ENCODE data around the gene FRMD4B. TPM values are rescaled to one million over a fixed set of nuclear protein-coding genes. Genes with fewer than 3 reads are reported as not detected.

Gene FRMD4B
- total RNA-seq, 1 experiment from 2014 or later: 0.90 TPM

DNA sequence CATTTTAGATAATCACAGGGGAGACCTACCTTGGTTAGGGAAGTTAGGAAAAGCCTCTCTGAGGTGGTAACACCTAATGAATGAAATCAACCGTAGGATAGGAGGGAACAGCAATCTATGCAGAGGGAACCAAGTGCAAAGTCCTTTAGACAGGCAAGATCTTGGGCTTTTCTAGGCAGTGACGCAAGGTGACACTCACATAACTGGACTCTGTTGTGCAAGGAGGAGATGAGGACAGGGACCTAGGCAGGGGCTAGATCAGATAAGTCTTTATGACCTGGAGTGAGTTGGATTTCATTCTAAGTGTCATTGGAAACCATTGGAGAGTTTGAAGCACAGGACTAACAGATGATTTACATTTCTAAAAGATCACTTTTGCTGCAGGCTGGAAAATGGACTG lies 258.9 kb downstream of the FRMD4B start:
- BruUV-seq (replicated peaks): no TSS peak
- Histone ChIP-seq H3K4me3 (ENCODE audit: low read depth in 2 of 2, low read length in 2 of 2) (no peak overlapping the region), H3K9me3 (ENCODE audit: control insufficient read depth, insufficient read depth, low read depth, low read length) (no peaks in the 10 kb centered on the region), H3K27me3 (ENCODE audit: control insufficient read depth, insufficient read depth, low read length) (no peaks in the 10 kb centered on the region), H3K27ac (ENCODE audit: low read length) (no peak overlapping the region), H3K36me3 (ENCODE audit: control insufficient read depth, insufficient read depth, low read length) (no peaks in the 10 kb centered on the region), H3K4me1 (ENCODE audit: control insufficient read depth, insufficient read depth, low read length) (no peaks in the 10 kb centered on the region)
- ChIA-PET POLR2A (no interaction called here), CTCF (no interaction called here)
- ATAC-seq (no peak), DNase-seq (ENCODE audit: low read depth, low spot score) (no peak)
- intact Hi-C loops (cut with micrococcal nuclease; ENCODE audit: unreplicated experiment) (loop anchor here (10.0 kb wide), 2 partner anchors 298 to 818 kb away; no protein-coding TSS in a partner anchor), in situ Hi-C loops (cut with HindIII; ENCODE audit: low pct_unique_long_range_greater_than_20kb, low sequenced_read_pairs) (no loop called here)
- TF ChIP-seq SIN3A (IDR thresholded peaks at IDR 0.05; ENCODE audit: borderline replicate concordance, insufficient read depth, low read depth, low read length): no peak
- TF ChIP-seq, protein P1, sequence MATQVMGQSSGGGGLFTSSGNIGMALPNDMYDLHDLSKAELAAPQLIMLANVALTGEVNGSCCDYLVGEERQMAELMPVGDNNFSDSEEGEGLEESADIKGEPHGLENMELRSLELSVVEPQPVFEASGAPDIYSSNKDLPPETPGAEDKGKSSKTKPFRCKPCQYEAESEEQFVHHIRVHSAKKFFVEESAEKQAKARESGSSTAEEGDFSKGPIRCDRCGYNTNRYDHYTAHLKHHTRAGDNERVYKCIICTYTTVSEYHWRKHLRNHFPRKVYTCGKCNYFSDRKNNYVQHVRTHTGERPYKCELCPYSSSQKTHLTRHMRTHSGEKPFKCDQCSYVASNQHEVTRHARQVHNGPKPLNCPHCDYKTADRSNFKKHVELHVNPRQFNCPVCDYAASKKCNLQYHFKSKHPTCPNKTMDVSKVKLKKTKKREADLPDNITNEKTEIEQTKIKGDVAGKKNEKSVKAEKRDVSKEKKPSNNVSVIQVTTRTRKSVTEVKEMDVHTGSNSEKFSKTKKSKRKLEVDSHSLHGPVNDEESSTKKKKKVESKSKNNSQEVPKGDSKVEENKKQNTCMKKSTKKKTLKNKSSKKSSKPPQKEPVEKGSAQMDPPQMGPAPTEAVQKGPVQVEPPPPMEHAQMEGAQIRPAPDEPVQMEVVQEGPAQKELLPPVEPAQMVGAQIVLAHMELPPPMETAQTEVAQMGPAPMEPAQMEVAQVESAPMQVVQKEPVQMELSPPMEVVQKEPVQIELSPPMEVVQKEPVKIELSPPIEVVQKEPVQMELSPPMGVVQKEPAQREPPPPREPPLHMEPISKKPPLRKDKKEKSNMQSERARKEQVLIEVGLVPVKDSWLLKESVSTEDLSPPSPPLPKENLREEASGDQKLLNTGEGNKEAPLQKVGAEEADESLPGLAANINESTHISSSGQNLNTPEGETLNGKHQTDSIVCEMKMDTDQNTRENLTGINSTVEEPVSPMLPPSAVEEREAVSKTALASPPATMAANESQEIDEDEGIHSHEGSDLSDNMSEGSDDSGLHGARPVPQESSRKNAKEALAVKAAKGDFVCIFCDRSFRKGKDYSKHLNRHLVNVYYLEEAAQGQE (IDR thresholded peaks at IDR 0.05; ENCODE audit: insufficient read depth in 1 of 2, low read depth in 2 of 2, low read length in 1 of 2): no peak

DNA sequence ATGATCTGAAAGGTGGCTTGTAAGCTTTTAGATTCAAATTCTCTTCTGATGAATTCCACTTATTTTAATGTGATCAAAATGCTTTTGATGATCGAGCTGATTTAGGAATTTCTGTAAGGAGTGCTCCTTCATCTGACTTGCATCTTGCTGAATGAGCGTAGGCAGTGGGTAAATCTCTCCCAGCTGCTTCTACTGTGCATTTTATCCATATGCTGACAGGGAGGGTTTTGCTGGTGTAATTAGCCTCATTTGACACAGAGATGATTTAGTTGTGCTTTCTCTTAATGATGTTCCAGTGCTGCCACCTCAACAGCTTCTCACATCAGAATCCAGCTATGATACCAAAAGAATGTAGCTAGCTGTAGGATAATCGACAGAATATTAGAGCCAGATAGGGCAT lies 259.7 kb downstream of the FRMD4B start:
- intact Hi-C loops (cut with micrococcal nuclease; ENCODE audit: unreplicated experiment): loop anchor here (10.0 kb wide), 2 partner anchors 299 to 819 kb away; no protein-coding TSS in a partner anchor
- in situ Hi-C loops (cut with HindIII; ENCODE audit: low pct_unique_long_range_greater_than_20kb, low sequenced_read_pairs): no loop called here
- ChIA-PET CTCF (no interaction called here), POLR2A (no interaction called here)
- ATAC-seq (no peak), DNase-seq (ENCODE audit: low read depth, low spot score) (no peak)
- TF ChIP-seq, protein P1 (IDR thresholded peaks at IDR 0.05; ENCODE audit: insufficient read depth in 1 of 2, low read depth in 2 of 2, low read length in 1 of 2): no peak
- TF ChIP-seq, protein P2, sequence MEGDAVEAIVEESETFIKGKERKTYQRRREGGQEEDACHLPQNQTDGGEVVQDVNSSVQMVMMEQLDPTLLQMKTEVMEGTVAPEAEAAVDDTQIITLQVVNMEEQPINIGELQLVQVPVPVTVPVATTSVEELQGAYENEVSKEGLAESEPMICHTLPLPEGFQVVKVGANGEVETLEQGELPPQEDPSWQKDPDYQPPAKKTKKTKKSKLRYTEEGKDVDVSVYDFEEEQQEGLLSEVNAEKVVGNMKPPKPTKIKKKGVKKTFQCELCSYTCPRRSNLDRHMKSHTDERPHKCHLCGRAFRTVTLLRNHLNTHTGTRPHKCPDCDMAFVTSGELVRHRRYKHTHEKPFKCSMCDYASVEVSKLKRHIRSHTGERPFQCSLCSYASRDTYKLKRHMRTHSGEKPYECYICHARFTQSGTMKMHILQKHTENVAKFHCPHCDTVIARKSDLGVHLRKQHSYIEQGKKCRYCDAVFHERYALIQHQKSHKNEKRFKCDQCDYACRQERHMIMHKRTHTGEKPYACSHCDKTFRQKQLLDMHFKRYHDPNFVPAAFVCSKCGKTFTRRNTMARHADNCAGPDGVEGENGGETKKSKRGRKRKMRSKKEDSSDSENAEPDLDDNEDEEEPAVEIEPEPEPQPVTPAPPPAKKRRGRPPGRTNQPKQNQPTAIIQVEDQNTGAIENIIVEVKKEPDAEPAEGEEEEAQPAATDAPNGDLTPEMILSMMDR (IDR thresholded peaks at IDR 0.05): no peak
- no peak for TF ChIP-seq TCF7L2 (IDR thresholded peaks at IDR 0.05; ENCODE audit: low read depth, low read length)
- TF ChIP-seq SIN3A (IDR thresholded peaks at IDR 0.05; ENCODE audit: borderline replicate concordance, insufficient read depth, low read depth, low read length): no peak
- no peak for TF ChIP-seq POLR2AphosphoS5 (IDR thresholded peaks at IDR 0.05; ENCODE audit: low read depth, low read length)
- no peaks in the 10 kb centered on the region for H3K4me1 ChIP-seq (ENCODE audit: control insufficient read depth, insufficient read depth, low read length)
- no peak overlapping the region for H3K4me3 ChIP-seq (ENCODE audit: low read depth in 2 of 2, low read length in 2 of 2)
- H3K27ac ChIP-seq (ENCODE audit: low read length): no peak overlapping the region
- H3K36me3 ChIP-seq (ENCODE audit: control insufficient read depth, insufficient read depth, low read length): no peaks in the 10 kb centered on the region
- no peaks in the 10 kb centered on the region for H3K9me3 ChIP-seq (ENCODE audit: control insufficient read depth, insufficient read depth, low read depth, low read length)
- BruUV-seq (replicated peaks): no TSS peak
- no peaks in the 10 kb centered on the region for H3K27me3 ChIP-seq (ENCODE audit: control insufficient read depth, insufficient read depth, low read length)
